HPDE6-E6E7 (cell line): Measurements from ENCODE around the gene ACO2.

Experiments used
- DNase-seq: peaks from one replicate; pipeline ENCODE4 v3.0.0; 2011; ENCODE audit warnings: missing footprints; ENCODE audit errors: extremely low spot score

ACO2 gene

GRCh38 chr22:41523464-41524221, 54.7 kb downstream of the ACO2 start:
- no peak for DNase-seq

GRCh38 chr22:41524251-41524661, 55.3 kb downstream of the ACO2 start:
- DNase-seq: no peak

- DNase-seq: no peak
These were observed 56.0 kb downstream of the ACO2 start for GRCh38 chr22:41524809-41525449.

GRCh38 chr22:41525450-41526225, 56.7 kb downstream of the ACO2 start:
- no peak for DNase-seq

- DNase-seq: no peak
These were observed 57.4 kb downstream of the ACO2 start for GRCh38 chr22:41526226-41526829.

- DNase-seq: no peak
These were observed 58.2 kb downstream of the ACO2 start for GRCh38 chr22:41526830-41527799.

- no peak for DNase-seq
These were observed 59.3 kb downstream of the ACO2 start for GRCh38 chr22:41528132-41528766.

- DNase-seq: no peak
These were observed 60.1 kb downstream of the ACO2 start for GRCh38 chr22:41528938-41529561.

- DNase-seq: no peak
These were observed 62.2 kb downstream of the ACO2 start for GRCh38 chr22:41530890-41531714.

GRCh38 chr22:41531715-41532477, 63.0 kb downstream of the ACO2 start:
- no peak for DNase-seq

GRCh38 chr22:41532908-41533825, 64.2 kb downstream of the ACO2 start:
- DNase-seq: no peak

- DNase-seq: no peak
These were observed 65.3 kb downstream of the ACO2 start for GRCh38 chr22:41534219-41534618.

- DNase-seq: no peak
These were observed 66.3 kb downstream of the ACO2 start for GRCh38 chr22:41535244-41535643.

GRCh38 chr22:41537203-41537602, 68.3 kb downstream of the ACO2 start:
- DNase-seq: no peak

- no peak for DNase-seq
These were observed 69.7 kb downstream of the ACO2 start for GRCh38 chr22:41538583-41538982.

- no peak for DNase-seq
These were observed 70.5 kb downstream of the ACO2 start for GRCh38 chr22:41539146-41540005.

- DNase-seq: no peak
These were observed 71.0 kb downstream of the ACO2 start for GRCh38 chr22:41540006-41540315.
